Jurkat, Clone E6-1 (cell line): Measurements from ENCODE around the gene AIF1L.

Source experiments
- DNase-seq: peaks from one replicate; pipeline ENCODE4 v3.0.0-alpha.2; 2011; ENCODE audit warnings: low read depth, low spot score
- H3K4me3 ChIP-seq: 2 replicates; pipeline ENCODE4 v1.5.1; 2011; ENCODE audit warnings: mild to moderate bottlenecking, low read length, control low read depth, moderate library complexity

Gene AIF1L

GRCh38 chr9:131072871-131073237, 23.5 kb upstream of the AIF1L start:
- H3K4me3 ChIP-seq: no peak overlapping the region
- no peak for DNase-seq

- no peak for DNase-seq
- no peak overlapping the region for H3K4me3 ChIP-seq
These were observed 19.8 kb upstream of the AIF1L start for GRCh38 chr9:131076347-131077195.

- no peak overlapping the region for H3K4me3 ChIP-seq
- no peak for DNase-seq
These were observed 17.6 kb upstream of the AIF1L start for GRCh38 chr9:131078427-131079366.

GRCh38 chr9:131080589-131080988, 15.7 kb upstream of the AIF1L start:
- no peak for DNase-seq
- no peak overlapping the region for H3K4me3 ChIP-seq

- DNase-seq: no peak
These were observed 14.5 kb upstream of the AIF1L start for GRCh38 chr9:131081868-131082267.

GRCh38 chr9:131082774-131083512, 13.4 kb upstream of the AIF1L start:
- no peak for DNase-seq
- no peak overlapping the region for H3K4me3 ChIP-seq

More at GRCh38 chr9:131081868-131082267, 14.5 kb upstream of the AIF1L start:
- H3K4me3 ChIP-seq: no peak overlapping the region

GRCh38 chr9:131084661-131085369, 11.5 kb upstream of the AIF1L start:
- no peak overlapping the region for H3K4me3 ChIP-seq
- DNase-seq: no peak

GRCh38 chr9:131085370-131086122, 10.8 kb upstream of the AIF1L start:
- H3K4me3 ChIP-seq: no peak overlapping the region
- no peak for DNase-seq

GRCh38 chr9:131087354-131087893, 8.9 kb upstream of the AIF1L start:
- DNase-seq: no peak
- no peak overlapping the region for H3K4me3 ChIP-seq

- no peak overlapping the region for H3K4me3 ChIP-seq
- DNase-seq: no peak
These were observed 6.1 kb upstream of the AIF1L start for GRCh38 chr9:131090025-131090787.

- no peak overlapping the region for H3K4me3 ChIP-seq
- no peak for DNase-seq
These were observed 4.9 kb upstream of the AIF1L start for GRCh38 chr9:131091352-131091992.

- H3K4me3 ChIP-seq: no peak overlapping the region
- no peak for DNase-seq
These were observed 4.3 kb upstream of the AIF1L start for GRCh38 chr9:131092030-131092429.

GRCh38 chr9:131092548-131093440, 3.5 kb upstream of the AIF1L start:
- DNase-seq: no peak
- H3K4me3 ChIP-seq: no peak overlapping the region

GRCh38 chr9:131094015-131094414, 2.3 kb upstream of the AIF1L start:
- DNase-seq: no peak
- H3K4me3 ChIP-seq: no peak overlapping the region

- no peak for DNase-seq
These were observed 1.7 kb upstream of the AIF1L start for GRCh38 chr9:131094622-131095021.

More at GRCh38 chr9:131094622-131095021, 1.7 kb upstream of the AIF1L start:
- H3K4me3 ChIP-seq: no peak overlapping the region
